ENCODE results near the gene KRTAP5-4. TPM values are rescaled to one million over a fixed set of nuclear protein-coding genes. Genes with fewer than 3 reads are reported as not detected.

KRTAP5-4 gene
- total RNA-seq, 2 donors from 2014 or later = not detected

- Histone ChIP-seq H3K36me3 (no peaks in the 10 kb centered on the region), H3K9me3 (no peaks in the 10 kb centered on the region), H3K27ac (no peak overlapping the region), H3K4me3 (no peak overlapping the region), H3K27me3 (replicated peaks; ENCODE audit: insufficient read depth) (no peaks in the 10 kb centered on the region), H3K4me1 (ENCODE audit: control insufficient read depth in 1 of 2, low read depth in 2 of 2) (no peaks in the 10 kb centered on the region)
- DNase-seq (ENCODE audit: low spot score) (no peak), ATAC-seq (ENCODE audit: insufficient number of reproducible peaks, low FRiP score, low read depth) (no peak)
- no peak for TF ChIP-seq CTCF (IDR thresholded peaks at IDR 0.05)
Observed at GRCh38 chr11:1642288-1643145, 20.6 kb upstream of the KRTAP5-4 start.

- ATAC-seq (ENCODE audit: insufficient number of reproducible peaks, low FRiP score, low read depth) (no peak), DNase-seq (ENCODE audit: low spot score) (no peak)
- Histone ChIP-seq H3K27me3 (replicated peaks; ENCODE audit: insufficient read depth) (no peaks in the 10 kb centered on the region), H3K4me3 (no peak overlapping the region), H3K36me3 (no peaks in the 10 kb centered on the region), H3K9me3 (no peaks in the 10 kb centered on the region), H3K27ac (no peak overlapping the region), H3K4me1 (ENCODE audit: control insufficient read depth in 1 of 2, low read depth in 2 of 2) (no peaks in the 10 kb centered on the region)
- no peak for TF ChIP-seq CTCF (IDR thresholded peaks at IDR 0.05)
Observed at GRCh38 chr11:1641096-1641495, 19.2 kb upstream of the KRTAP5-4 start.

- peak; percentile 66 for TF ChIP-seq CTCF (IDR thresholded peaks at IDR 0.05)
- no peak overlapping the region for H3K4me3 ChIP-seq
- H3K4me1 ChIP-seq (ENCODE audit: control insufficient read depth in 1 of 2, low read depth in 2 of 2) = no peaks in the 10 kb centered on the region
- ATAC-seq (ENCODE audit: insufficient number of reproducible peaks, low FRiP score, low read depth) (no peak), DNase-seq (ENCODE audit: low spot score) (no peak)
- H3K27me3 ChIP-seq (replicated peaks; ENCODE audit: insufficient read depth) = no peaks in the 10 kb centered on the region
- H3K9me3 ChIP-seq = no peaks in the 10 kb centered on the region
- H3K27ac ChIP-seq = no peak overlapping the region
- no peaks in the 10 kb centered on the region for H3K36me3 ChIP-seq
Observed at GRCh38 chr11:1640076-1640946, 18.4 kb upstream of the KRTAP5-4 start.

- no peak for ATAC-seq (ENCODE audit: insufficient number of reproducible peaks, low FRiP score, low read depth)
- TF ChIP-seq CTCF (IDR thresholded peaks at IDR 0.05) = no peak
- Histone ChIP-seq H3K27ac (no peak overlapping the region), H3K9me3 (no peaks in the 10 kb centered on the region), H3K27me3 (replicated peaks; ENCODE audit: insufficient read depth) (no peaks in the 10 kb centered on the region), H3K36me3 (no peaks in the 10 kb centered on the region), H3K4me3 (no peak overlapping the region), H3K4me1 (ENCODE audit: control insufficient read depth in 1 of 2, low read depth in 2 of 2) (no peaks in the 10 kb centered on the region)
- DNase-seq (ENCODE audit: low spot score) = no peak
Observed at GRCh38 chr11:1639666-1640065, 17.7 kb upstream of the KRTAP5-4 start.

- no peaks in the 10 kb centered on the region for H3K27me3 ChIP-seq (replicated peaks; ENCODE audit: insufficient read depth)
- no peak for TF ChIP-seq CTCF (IDR thresholded peaks at IDR 0.05)
- H3K9me3 ChIP-seq = no peaks in the 10 kb centered on the region
- no peak overlapping the region for H3K4me3 ChIP-seq
- H3K27ac ChIP-seq = no peak overlapping the region
- ATAC-seq (ENCODE audit: insufficient number of reproducible peaks, low FRiP score, low read depth) = no peak
- no peaks in the 10 kb centered on the region for H3K36me3 ChIP-seq
- no peak for DNase-seq (ENCODE audit: low spot score)
- no peaks in the 10 kb centered on the region for H3K4me1 ChIP-seq (ENCODE audit: control insufficient read depth in 1 of 2, low read depth in 2 of 2)
Observed at GRCh38 chr11:1639102-1639620, 17.2 kb upstream of the KRTAP5-4 start.

All from thoracic aorta (tissue), 2 donors.